ENCODE data around the gene PLEKHM2. TPM values are rescaled to one million over a fixed set of nuclear protein-coding genes. Genes with fewer than 3 reads are reported as not detected.
A peak's percentile ranks its signal among the peaks of the same experiment; 100 is the strongest.

PLEKHM2 gene
- total RNA-seq, 1 experiment from 2014 or later: 38.5 TPM

GRCh38 chr1:15777909-15778707 lies 94.0 kb downstream of the PLEKHM2 start:
- Histone ChIP-seq H3K9ac (ENCODE audit: low read length) (no peak overlapping the region), H3K79me2 (ENCODE audit: insufficient read depth, low read length) (no peaks in the 10 kb centered on the region), H3K27me3 (ENCODE audit: insufficient read depth, low read length) (no peaks in the 10 kb centered on the region), H3K4me1 (ENCODE audit: control insufficient read depth in 1 of 2, insufficient read depth in 2 of 2, low read length in 2 of 2) (peaks cover 7 to 17% of the 10 kb centered on the region in 2 experiments; a peak in 3 of 4 replicates), H3K27ac (ENCODE audit: low read depth, low read length) (no peak overlapping the region), H3K36me3 (ENCODE audit: control insufficient read depth in 1 of 2, insufficient read depth in 2 of 2, low read length in 2 of 2) (no peaks in the 10 kb centered on the region), H2AFZ (ENCODE audit: low read depth, low read length, poor library complexity, severe bottlenecking) (no peak overlapping the region), H3K9me2 (ENCODE audit: insufficient read depth) (no peaks in the 10 kb centered on the region), H3K9me3 (ENCODE audit: control insufficient read depth in 1 of 2, insufficient read depth in 1 of 2, low read depth in 1 of 2, low read length in 2 of 2) (no peaks in the 10 kb centered on the region), H4K20me1 (ENCODE audit: insufficient read depth) (no peaks in the 10 kb centered on the region), H3K4me3 (replicated peaks in 1 of 2; ENCODE audit: low read depth in 1 of 2, low read length in 2 of 2) (no peak overlapping the region), H3K4me2 (ENCODE audit: low read length) (no peak overlapping the region)
- ChIA-PET POLR2A (no interaction called here), RAD21 (ENCODE audit: low non-redundant PET in 1 of 2, low total read pairs in 2 of 2, uncharacterized antibody in 2 of 2, unreplicated experiment in 2 of 2) (no interaction called here), CTCF (interaction anchor here (3.0 kb wide), 1 partner anchor 14 kb away, joined by 13 read pairs; no protein-coding TSS in a partner anchor)
- ATAC-seq: 0 out of 2 replicates have a peak, but pooled peaks have one; percentile 19
- TF ChIP-seq MAX (IDR thresholded peaks at IDR 0.05) (no peak), CTCF (IDR thresholded peaks at IDR 0.05 in 2 of 3, conservative IDR thresholded peaks at IDR 0.05 in 1 of 3; ENCODE audit: borderline replicate concordance in 1 of 3, insufficient read depth in 1 of 3, low read depth in 2 of 3, low read length in 2 of 3) (no peak), ATF3 (IDR thresholded peaks at IDR 0.05) (no peak), TCF7L2 (IDR thresholded peaks at IDR 0.05; ENCODE audit: borderline replicate concordance, extremely low read depth, insufficient read depth, insufficient read length) (no peak), JUND (IDR thresholded peaks at IDR 0.05) (no peak), POLR2A (IDR thresholded peaks at IDR 0.05; ENCODE audit: borderline replicate concordance, extremely low read depth, insufficient read depth, insufficient read length) (no peak), ELF1 (IDR thresholded peaks at IDR 0.05; ENCODE audit: borderline replicate concordance, low read depth) (no peak), RAD21 (IDR thresholded peaks at IDR 0.05; ENCODE audit: low read depth) (no peak), YY1 (IDR thresholded peaks at IDR 0.05; ENCODE audit: extremely low read depth, insufficient replicate concordance, low read depth, low read length) (no peak), ZFX (IDR thresholded peaks at IDR 0.05) (no peak), SP1 (IDR thresholded peaks at IDR 0.05; ENCODE audit: low read depth) (no peak), ZNF274 (IDR thresholded peaks at IDR 0.05; ENCODE audit: low read depth, low read length) (no peak)
- no TSS peak for BruUV-seq (replicated peaks)
- no peak for DNase-seq (ENCODE audit: low read depth, low spot score)
- intact Hi-C loops (cut with micrococcal nuclease): no loop called here

Other genes with a start within 250 kb of the PLEKHM2 start
- 3.2 TPM for gene CTRC, start 245.9 kb upstream of the PLEKHM2 start, total RNA-seq (2021; ENCODE audit: unreplicated experiment)
- gene CELA2A, start 227.6 kb upstream of the PLEKHM2 start, total RNA-seq (2021; ENCODE audit: unreplicated experiment): 1.6 TPM
- gene CELA2B, start 208.2 kb upstream of the PLEKHM2 start, total RNA-seq (2021; ENCODE audit: unreplicated experiment): not detected
- 10.6 TPM for gene CASP9, start 160.1 kb upstream of the PLEKHM2 start, total RNA-seq (2021; ENCODE audit: unreplicated experiment)
- gene DNAJC16, start 157.5 kb upstream of the PLEKHM2 start, total RNA-seq (2021; ENCODE audit: unreplicated experiment): 20.6 TPM
- gene AGMAT, start 99.3 kb upstream of the PLEKHM2 start, total RNA-seq (2021; ENCODE audit: unreplicated experiment): not detected
- 26.3 TPM for gene DDI2, start 66.9 kb upstream of the PLEKHM2 start, total RNA-seq (2021; ENCODE audit: unreplicated experiment)
- gene SLC25A34, start 51.9 kb downstream of the PLEKHM2 start, total RNA-seq (2021; ENCODE audit: unreplicated experiment): 0.59 TPM
- not detected for gene TMEM82, start 58.2 kb downstream of the PLEKHM2 start, total RNA-seq (2021; ENCODE audit: unreplicated experiment)
- gene FBLIM1, start 74.5 kb downstream of the PLEKHM2 start, total RNA-seq (2021; ENCODE audit: unreplicated experiment): 6.0 TPM
- gene UQCRHL, start 123.3 kb downstream of the PLEKHM2 start, total RNA-seq (2021; ENCODE audit: unreplicated experiment): 2.5 TPM
- 58.6 TPM for gene SPEN, start 163.4 kb downstream of the PLEKHM2 start, total RNA-seq (2021; ENCODE audit: unreplicated experiment)

Measured in HCT116 (cell line).